CD14-positive monocyte (primary cell): ENCODE measurements around the gene IZUMO4. TPM values are rescaled to one million over a fixed set of nuclear protein-coding genes. Genes with fewer than 3 reads are reported as not detected.
"Not testable (repeated sequence)": the region's sequence is repeated elsewhere in the genome, so short reads cannot be mapped to it uniquely, and the experiment has no call there.

Source experiments
- DNase-seq, 3 donors: peaks; one replicate each; pipeline ENCODE4 v3.0.0-alpha.2; 2011 to 2022
- H2AFZ ChIP-seq: 2 replicates; pipeline ENCODE4 v1.6.0; 2012; ENCODE audit warnings: mild to moderate bottlenecking, low read depth, low read length, inconsistent platforms; ENCODE audit not compliant: insufficient read depth, poor library complexity, severe bottlenecking
- H3K27ac ChIP-seq, 2 donors: 1 replicate in 1 of 2; 2 replicates in 1 of 2; pipeline ENCODE4 v1.5.1; 2012 to 2013; ENCODE audit warnings: low read length in 2 of 2, control low read depth in 1 of 2, inconsistent platforms in 1 of 2, low read depth in 1 of 2, mild to moderate bottlenecking in 1 of 2
- H3K27me3 ChIP-seq, 2 donors: one replicate each; pipeline versions ENCODE4 v1.6.0 to v1.6.1; 2011 to 2013; ENCODE audit warnings: low read length in 2 of 2; ENCODE audit not compliant: control insufficient read depth in 2 of 2, insufficient read depth in 2 of 2
- H3K36me3 ChIP-seq, 2 donors: replicated peaks in 1 of 2; 1 replicate in 1 of 2; 2 replicates in 1 of 2; pipeline versions ENCODE4 v1.5.1 to v1.6.1; 2012 to 2013; ENCODE audit warnings: low read length in 2 of 2, control low read depth in 1 of 2, inconsistent platforms in 1 of 2, mild to moderate bottlenecking in 1 of 2; ENCODE audit not compliant: insufficient read depth in 2 of 2, control insufficient read depth in 1 of 2
- H3K4me1 ChIP-seq, 2 donors: 1 replicate in 1 of 2; 2 replicates in 1 of 2; pipeline versions ENCODE4 v1.5.1 to v1.6.1; 2012 to 2013; ENCODE audit warnings: low read length in 2 of 2, control low read depth in 1 of 2, inconsistent platforms in 1 of 2, mild to moderate bottlenecking in 1 of 2, moderate library complexity in 1 of 2; ENCODE audit not compliant: insufficient read depth in 2 of 2, control insufficient read depth in 1 of 2
- H3K4me2 ChIP-seq: replicated peaks from 2 replicates; pipeline ENCODE3; 2012; ENCODE audit warnings: low read length, moderate library complexity, mild to moderate bottlenecking; ENCODE audit not compliant: poor library complexity, severe bottlenecking; ENCODE audit errors: extremely low read depth
- H3K4me3 ChIP-seq, 3 experiments: fragments of 200-600 bp in 1 of 3; sonication (generic) in 1 of 3; replicated peaks in 1 of 3; 1 replicate in 2 of 3; 2 replicates in 1 of 3; pipeline ENCODE4 v1.5.1; 2011 to 2013; ENCODE audit warnings: low read length in 3 of 3, mild to moderate bottlenecking in 3 of 3, control low read depth in 2 of 3, low read depth in 2 of 3, inconsistent platforms in 1 of 3, moderate library complexity in 1 of 3
- H3K79me2 ChIP-seq: 2 replicates; pipeline ENCODE4 v1.6.0; 2012; ENCODE audit warnings: mild to moderate bottlenecking, control low read depth, inconsistent platforms, low read length, moderate library complexity; ENCODE audit not compliant: insufficient read depth
- H3K9ac ChIP-seq: 2 replicates; pipeline ENCODE4 v1.6.0; 2017; ENCODE audit warnings: low read length, mild to moderate bottlenecking; ENCODE audit not compliant: insufficient read depth, poor library complexity, severe bottlenecking
- H3K9me3 ChIP-seq, 2 donors: replicated peaks in 1 of 2; 1 replicate in 1 of 2; 2 replicates in 1 of 2; pipeline versions ENCODE4 v1.5.1 to v1.6.1; 2012 to 2013; ENCODE audit warnings: low read length in 2 of 2, control low read depth in 1 of 2; ENCODE audit not compliant: control insufficient read depth in 1 of 2, insufficient read depth in 1 of 2
- H4K20me1 ChIP-seq: 2 replicates; pipeline ENCODE4 v1.6.0; 2012; ENCODE audit warnings: mild to moderate bottlenecking, low read length, control low read depth, moderate library complexity; ENCODE audit not compliant: insufficient read depth
- H3K27ac Mint-ChIP-seq, 7 donors: one replicate each; pipeline ENCODE4 v1.8.0; 2020; ENCODE audit warnings: mild to moderate bottlenecking in 7 of 7, mixed read lengths in 7 of 7, moderate library complexity in 6 of 7, inconsistent platforms in 2 of 7
- H3K27me3 Mint-ChIP-seq, 3 donors: one replicate each; pipeline ENCODE4 v1.8.0; 2021 to 2022; ENCODE audit warnings: low read depth in 3 of 3, mild to moderate bottlenecking in 3 of 3, mixed read lengths in 3 of 3, moderate library complexity in 3 of 3, inconsistent platforms in 1 of 3
- H3K36me3 Mint-ChIP-seq, 2 donors: one replicate each; pipeline ENCODE4 v1.8.0; 2020; ENCODE audit warnings: mixed read lengths in 2 of 2, inconsistent platforms in 1 of 2, mild to moderate bottlenecking in 1 of 2
- H3K4me1 Mint-ChIP-seq: one replicate; pipeline ENCODE4 v1.8.0; 2020; ENCODE audit warnings: mild to moderate bottlenecking, mixed read lengths
- H3K4me3 Mint-ChIP-seq, 2 donors: one replicate each; pipeline ENCODE4 v1.8.0; 2020; ENCODE audit warnings: mild to moderate bottlenecking in 2 of 2, mixed read lengths in 2 of 2, moderate library complexity in 1 of 2
- H3K9me3 Mint-ChIP-seq, 7 donors: one replicate each; pipeline ENCODE4 v1.8.0; 2020 to 2022; ENCODE audit warnings: mixed read lengths in 7 of 7, mild to moderate bottlenecking in 6 of 7, moderate library complexity in 6 of 7, inconsistent platforms in 2 of 7
- CTCF ChIP-seq: fragments of 200-600 bp; IDR thresholded peaks from one replicate; pipeline ENCODE4 v1.8.0; 2022; ENCODE audit warnings: antibody characterized with exemption, mild to moderate bottlenecking
- WGBS: methylation state at CpG from one replicate; pipeline ENCODE4 v1.1.5; 2013; ENCODE audit warnings: missing lambda C conversion rate; ENCODE audit not compliant: insufficient coverage; 5-methylcytosine and 5-hydroxymethylcytosine counted together
- intact Hi-C, 2 donors: fragments of 100-400 bp; cut with micrococcal nuclease; formaldehyde crosslinking; loops; one replicate each; pipeline versions ENCODE4 v1.15.0 to v1.15.1; 2023
- polyA plus RNA-seq, 3 donors: library from polyadenylated mRNA; depleted of rRNA in 1 of 3; unstranded in 2 of 3; stranded (reverse) in 1 of 3; fragments of 300-500 nt in 2 of 3; fragments of >200 nt in 1 of 3; fragmentation: Illumina TruSeq in 2 of 3; gene quantifications; 1 replicate in 2 of 3; 2 replicates in 1 of 3; pipeline ENCODE4 v1.2.3, GENCODE V29; 2012 to 2021

IZUMO4 gene
- polyA plus RNA-seq, 3 donors, result 0.41 to 17.5 (median 0.80) TPM

GRCh38 chr19:2126879-2127518 lies 30.3 kb downstream of the IZUMO4 start:
- no peak overlapping the region for H3K27ac ChIP-seq
- DNase-seq, result no peak
- H3K4me2 ChIP-seq, result no peak overlapping the region
- H3K9ac ChIP-seq, result no peak overlapping the region
- H3K79me2 ChIP-seq, result peaks cover 20% of the 10 kb centered on the region
- no peaks in the 10 kb centered on the region for H3K4me1 Mint-ChIP-seq
- H4K20me1 ChIP-seq, result peaks cover 86% of the 10 kb centered on the region
- TF ChIP-seq CTCF, result no peak
- peaks cover 0 to 1% (median 0%) of the 10 kb centered on the region in 3 donors for H3K27me3 Mint-ChIP-seq
- 98% methylated on average over 20 of the region's 24 CpGs for WGBS
- no peaks in the 10 kb centered on the region for H3K4me1 ChIP-seq
- no peaks in the 10 kb centered on the region for H3K9me3 Mint-ChIP-seq
- H3K27me3 ChIP-seq, result no peaks in the 10 kb centered on the region
- H2AFZ ChIP-seq, result no peak overlapping the region
- H3K4me3 ChIP-seq, result no peak overlapping the region
- intact Hi-C loops, result no loop called here
- peaks cover 69 to 89% of the 10 kb centered on the region in 2 donors for H3K36me3 Mint-ChIP-seq
- H3K9me3 ChIP-seq, result no peaks in the 10 kb centered on the region
- peak overlapping the region in 2 of 7 donors; percentile 24 to 36 for H3K27ac Mint-ChIP-seq
- H3K4me3 Mint-ChIP-seq, result no peak overlapping the region
- peaks cover 81 to 91% of the 10 kb centered on the region in 2 donors for H3K36me3 ChIP-seq

- Mint-ChIP-seq H3K4me1 (no peaks in the 10 kb centered on the region), H3K4me3 (no peak overlapping the region), H3K36me3 (peaks cover 71 to 89% of the 10 kb centered on the region in 2 donors), H3K9me3 (no peaks in the 10 kb centered on the region), H3K27ac (no peak overlapping the region), H3K27me3 (peaks cover 0 to 1% (median 0%) of the 10 kb centered on the region in 3 donors)
- H3K27ac ChIP-seq, result no peak overlapping the region
- TF ChIP-seq CTCF, result no peak
- H2AFZ ChIP-seq, result no peak overlapping the region
- no peak overlapping the region for H3K9ac ChIP-seq
- no peak overlapping the region for H3K4me2 ChIP-seq
- peaks cover 86% of the 10 kb centered on the region for H4K20me1 ChIP-seq
- intact Hi-C loops, result no loop called here
- WGBS, result 93% methylated on average over 19 of the region's 19 CpGs
- no peak overlapping the region for H3K4me3 ChIP-seq
- DNase-seq, result no peak
- no peaks in the 10 kb centered on the region for H3K9me3 ChIP-seq
- no peaks in the 10 kb centered on the region for H3K27me3 ChIP-seq
- peaks cover 81 to 91% of the 10 kb centered on the region in 2 donors for H3K36me3 ChIP-seq
- peaks cover 28% of the 10 kb centered on the region for H3K79me2 ChIP-seq
- H3K4me1 ChIP-seq, result no peaks in the 10 kb centered on the region
Measured at GRCh38 chr19:2127758-2128157, 31.0 kb downstream of the IZUMO4 start.

- 98% methylated on average over 8 of the region's 34 CpGs for WGBS
- H3K27me3 Mint-ChIP-seq, intact Hi-C loops, DNase-seq, H3K9me3 ChIP-seq, H3K4me1 Mint-ChIP-seq, H3K27me3 ChIP-seq, H3K4me3 Mint-ChIP-seq, H2AFZ ChIP-seq, H3K9ac ChIP-seq, H3K9me3 Mint-ChIP-seq, H3K27ac Mint-ChIP-seq, H3K4me1 ChIP-seq, H3K4me2 ChIP-seq, H3K4me3 ChIP-seq, H3K27ac ChIP-seq: not testable (repeated sequence)
- Histone ChIP-seq H4K20me1 (peaks cover 86% of the 10 kb centered on the region), H3K79me2 (peaks cover 28% of the 10 kb centered on the region), H3K36me3 (peaks cover 81 to 91% of the 10 kb centered on the region in 2 donors)
- H3K36me3 Mint-ChIP-seq, result peaks cover 69 to 89% of the 10 kb centered on the region in 2 donors
Measured at GRCh38 chr19:2128252-2128651, 31.5 kb downstream of the IZUMO4 start.
